IPS DF 6.9 (cell line): Measurements from ENCODE around the gene DNAH8.

Experiments used
- DNase-seq: peaks from one replicate; pipeline ENCODE4 v3.0.0-alpha.2; 2013; ENCODE audit warnings: low read depth, low spot score
- H3K27ac ChIP-seq: one replicate; pipeline ENCODE4 v1.5.1; 2013; ENCODE audit warnings: low read length, control low read depth
- H3K27me3 ChIP-seq: 2 replicates; pipeline ENCODE4 v1.6.1; 2013; ENCODE audit warnings: mild to moderate bottlenecking, low read length; ENCODE audit not compliant: control insufficient read depth, insufficient read depth
- H3K36me3 ChIP-seq: 2 replicates; pipeline ENCODE4 v1.6.1; 2013; ENCODE audit warnings: low read length; ENCODE audit not compliant: control insufficient read depth, insufficient read depth
- H3K4me1 ChIP-seq: 2 replicates; pipeline ENCODE4 v1.6.1; 2013; ENCODE audit warnings: low read length; ENCODE audit not compliant: control insufficient read depth, insufficient read depth
- H3K4me3 ChIP-seq: 2 replicates; pipeline ENCODE4 v1.5.1; 2013; ENCODE audit warnings: mild to moderate bottlenecking, low read length
- H3K9me3 ChIP-seq: 2 replicates; pipeline ENCODE4 v1.6.1; 2013; ENCODE audit warnings: low read length, inconsistent platforms; ENCODE audit not compliant: control insufficient read depth, insufficient read depth
- WGBS: extraction: QIAGEN DNeasy Blood & Tissue Kit; methylation state at CpG from one replicate; pipeline ENCODE4 v1.1.7; 2013; ENCODE audit warnings: mixed read lengths, missing lambda C conversion rate; ENCODE audit not compliant: insufficient read length, insufficient coverage; 5-methylcytosine and 5-hydroxymethylcytosine counted together

DNAH8 gene

DNA sequence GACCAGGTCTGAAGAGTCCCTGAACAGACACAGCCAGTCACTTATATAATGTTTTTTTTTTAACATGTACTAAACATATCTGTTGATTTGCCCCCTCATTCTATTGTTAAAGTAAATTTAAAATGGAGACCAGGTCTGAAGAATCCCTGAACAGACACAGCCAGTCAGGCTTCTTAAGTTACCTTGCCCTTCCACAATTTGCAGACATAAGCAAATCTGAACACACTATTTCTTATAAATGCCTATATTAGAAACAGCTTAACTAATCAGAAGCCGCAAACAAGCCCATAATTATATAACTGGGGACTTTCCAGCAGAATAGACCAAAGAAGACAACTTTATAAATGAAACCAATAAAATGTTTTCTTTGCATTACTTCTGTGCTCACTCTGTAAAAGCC, 118.2 kb downstream of the DNAH8 start:
- no CpG with 5 or more reads among the region's 1 CpG for WGBS
- H3K36me3 ChIP-seq, result no peaks in the 10 kb centered on the region
- no peak for DNase-seq
- H3K4me1 ChIP-seq, result peaks cover 1% of the 10 kb centered on the region; the same call in 1 of the 2 replicates
- no peaks in the 10 kb centered on the region for H3K27me3 ChIP-seq
- H3K27ac ChIP-seq, result no peak overlapping the region
- no peaks in the 10 kb centered on the region for H3K9me3 ChIP-seq
- H3K4me3 ChIP-seq, result no peak overlapping the region

DNA sequence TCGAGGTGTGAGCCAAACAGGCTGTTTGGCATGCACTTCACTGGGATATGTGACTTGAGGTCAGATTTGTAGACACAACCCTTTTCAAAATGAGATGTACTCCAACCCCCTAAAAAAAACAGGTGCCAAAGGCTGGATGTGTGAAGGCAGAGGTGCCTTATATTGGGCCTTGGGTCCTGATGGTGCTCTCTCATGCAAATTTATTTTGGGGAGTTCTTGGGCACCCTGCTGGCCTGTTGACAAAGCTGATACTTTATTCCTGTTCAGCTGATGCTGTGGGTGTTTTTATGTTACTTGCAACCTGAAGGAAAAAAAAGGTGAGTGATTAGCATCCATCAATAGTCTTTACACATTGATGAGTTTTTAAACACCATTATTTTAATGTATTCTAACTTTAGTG, 121.5 kb downstream of the DNAH8 start:
- H3K27ac ChIP-seq, result no peak overlapping the region
- H3K4me1 ChIP-seq, result peaks cover 1% of the 10 kb centered on the region; the same call in 1 of the 2 replicates
- no CpG with 5 or more reads among the region's 1 CpG for WGBS
- no peaks in the 10 kb centered on the region for H3K9me3 ChIP-seq
- no peak for DNase-seq
- no peak overlapping the region for H3K4me3 ChIP-seq
- H3K36me3 ChIP-seq, result no peaks in the 10 kb centered on the region
- H3K27me3 ChIP-seq, result no peaks in the 10 kb centered on the region

DNA sequence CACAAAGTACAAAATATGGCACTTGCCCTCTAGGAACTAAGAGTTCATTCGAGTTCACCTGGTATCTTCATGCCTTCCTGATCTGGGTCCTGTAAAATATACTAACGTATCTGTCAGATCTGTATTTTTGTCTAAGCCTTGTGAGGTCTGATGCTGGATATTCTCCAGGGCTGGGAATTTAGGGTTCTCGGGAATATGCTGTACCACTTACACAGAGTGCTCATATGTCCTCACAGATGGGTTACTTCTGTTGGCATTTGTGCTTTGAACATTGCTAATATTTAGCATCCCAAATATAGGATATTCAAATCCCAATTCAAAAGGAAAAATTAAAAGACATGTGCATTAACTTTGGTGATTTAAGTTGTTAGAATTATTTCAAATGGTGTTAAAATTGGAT, 122.0 kb downstream of the DNAH8 start:
- Histone ChIP-seq H3K36me3 (no peaks in the 10 kb centered on the region), H3K27ac (no peak overlapping the region), H3K9me3 (no peaks in the 10 kb centered on the region), H3K4me1 (peaks cover 1% of the 10 kb centered on the region; the same call in 1 of the 2 replicates), H3K27me3 (no peaks in the 10 kb centered on the region), H3K4me3 (no peak overlapping the region)
- no CpG with 5 or more reads among the region's 3 CpGs for WGBS
- no peak for DNase-seq

DNA sequence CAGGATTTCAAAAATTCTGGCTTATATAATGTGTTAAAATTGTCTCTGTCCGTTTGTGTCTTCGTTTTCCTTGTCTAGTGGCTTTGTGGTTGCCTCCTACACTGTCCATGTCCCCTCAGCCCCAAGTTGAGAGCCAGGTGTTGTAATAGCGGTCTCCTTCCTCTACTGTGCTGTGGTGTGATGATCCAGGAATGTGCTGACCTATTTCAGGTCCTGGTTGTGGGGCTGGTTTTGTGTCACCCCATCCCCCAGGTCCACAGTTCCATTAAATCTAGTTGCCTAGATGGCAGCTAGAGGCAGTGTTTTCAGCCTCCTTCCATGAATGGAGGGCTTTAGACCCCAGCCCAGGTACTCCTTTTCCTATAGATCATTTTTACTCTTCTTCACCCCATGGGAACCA, 128.7 kb downstream of the DNAH8 start:
- no peak overlapping the region for H3K4me3 ChIP-seq
- H3K4me1 ChIP-seq, result no peaks in the 10 kb centered on the region
- no peaks in the 10 kb centered on the region for H3K9me3 ChIP-seq
- no peak for DNase-seq
- WGBS, result no CpG with 5 or more reads among the region's 3 CpGs
- no peaks in the 10 kb centered on the region for H3K36me3 ChIP-seq
- H3K27ac ChIP-seq, result no peak overlapping the region
- H3K27me3 ChIP-seq, result no peaks in the 10 kb centered on the region

DNA sequence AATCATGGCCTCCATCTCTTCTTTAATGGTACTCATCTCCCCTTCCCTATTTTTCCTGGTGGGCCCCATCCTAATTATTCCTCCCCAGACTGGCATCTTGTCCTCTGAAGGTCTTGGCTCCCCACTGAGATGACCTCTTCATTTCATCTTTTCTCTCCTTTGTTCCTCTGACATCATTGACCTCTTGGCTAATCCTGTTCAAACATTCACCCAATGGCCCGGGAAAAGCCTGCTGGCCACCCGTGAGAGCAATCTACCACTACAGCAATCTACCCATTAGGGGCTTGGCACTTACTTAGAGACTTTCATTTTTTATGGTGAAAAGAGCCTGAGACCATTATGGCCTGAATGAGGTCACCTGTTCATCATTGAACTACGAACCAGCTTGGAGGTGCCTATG, 130.8 kb downstream of the DNAH8 start:
- WGBS, result no CpG with 5 or more reads among the region's 3 CpGs
- Histone ChIP-seq H3K27ac (no peak overlapping the region), H3K4me3 (no peak overlapping the region), H3K36me3 (no peaks in the 10 kb centered on the region), H3K27me3 (no peaks in the 10 kb centered on the region), H3K4me1 (no peaks in the 10 kb centered on the region), H3K9me3 (no peaks in the 10 kb centered on the region)
- DNase-seq, result no peak

DNA sequence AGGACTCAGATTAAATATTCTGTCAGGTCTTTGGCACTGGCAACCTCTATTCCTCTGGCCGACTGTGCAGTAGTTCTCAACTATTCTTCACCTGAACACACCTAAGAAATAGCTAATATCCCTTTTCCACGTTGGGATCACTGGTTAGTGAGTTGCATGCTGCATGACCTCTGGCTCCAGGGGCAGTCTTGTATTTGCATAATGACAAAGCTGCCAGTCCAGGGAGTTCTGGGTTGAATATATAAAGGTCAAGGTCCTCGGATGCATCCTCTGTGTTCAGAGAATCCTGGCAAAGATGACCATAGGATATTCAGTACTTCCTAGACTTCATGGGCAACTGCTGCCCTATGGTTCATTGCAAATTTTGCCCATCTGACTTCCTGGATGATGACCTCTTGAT, 131.2 kb downstream of the DNAH8 start:
- no peak overlapping the region for H3K27ac ChIP-seq
- WGBS, result no CpG with 5 or more reads among the region's 3 CpGs

DNA sequence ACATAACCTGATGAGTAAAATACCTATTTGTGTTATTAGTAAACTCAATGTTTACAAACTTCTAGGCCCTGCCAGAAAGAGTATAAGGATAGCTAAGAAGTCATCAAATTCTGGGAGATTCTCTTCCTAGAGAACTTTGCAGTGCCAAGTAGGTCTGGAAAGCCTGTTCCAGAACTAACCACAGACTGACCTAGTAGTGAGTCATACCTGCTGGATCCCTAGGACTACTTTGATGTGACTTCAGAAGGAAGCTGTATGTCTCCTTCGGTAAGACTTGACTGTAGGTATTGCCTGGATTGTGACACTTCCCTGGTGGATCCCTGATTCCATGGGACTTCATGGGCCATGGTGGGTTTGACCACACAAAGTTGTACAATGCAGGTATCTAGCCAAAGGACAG, 131.7 kb downstream of the DNAH8 start:
- WGBS, result no CpG with 5 or more reads among the region's 1 CpG
- no peaks in the 10 kb centered on the region for H3K27me3 ChIP-seq
- no peak overlapping the region for H3K4me3 ChIP-seq
- H3K36me3 ChIP-seq, result no peaks in the 10 kb centered on the region
- no peaks in the 10 kb centered on the region for H3K9me3 ChIP-seq
- no peak overlapping the region for H3K27ac ChIP-seq
- no peaks in the 10 kb centered on the region for H3K4me1 ChIP-seq
- no peak for DNase-seq

More for the DNA sequence above, 131.2 kb downstream of the DNAH8 start:
- Histone ChIP-seq H3K4me3 (no peak overlapping the region), H3K36me3 (no peaks in the 10 kb centered on the region), H3K27me3 (no peaks in the 10 kb centered on the region), H3K9me3 (no peaks in the 10 kb centered on the region), H3K4me1 (no peaks in the 10 kb centered on the region)
- no peak for DNase-seq

DNA sequence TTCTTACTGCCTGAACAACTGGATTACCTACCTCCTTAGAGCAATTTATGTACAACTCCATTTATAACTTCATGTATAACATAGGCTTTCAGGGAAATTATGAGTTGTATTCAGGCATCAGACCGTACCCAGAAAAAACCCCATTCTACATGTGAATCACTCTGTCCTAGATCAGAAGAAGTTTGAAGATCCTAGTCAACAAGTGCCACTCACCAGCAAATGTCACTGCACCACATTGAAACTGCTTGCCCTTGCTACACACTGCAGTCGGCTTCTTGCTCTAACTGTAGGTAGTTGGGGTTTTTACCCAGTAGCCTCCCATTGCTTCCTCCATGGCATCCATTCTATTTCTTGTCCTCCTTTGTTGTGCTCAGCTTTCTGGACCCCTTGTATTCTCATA, 132.4 kb downstream of the DNAH8 start:
- no peak overlapping the region for H3K4me3 ChIP-seq
- no peaks in the 10 kb centered on the region for H3K9me3 ChIP-seq
- no CpG with 5 or more reads among the region's 2 CpGs for WGBS
- no peaks in the 10 kb centered on the region for H3K36me3 ChIP-seq
- H3K4me1 ChIP-seq, result no peaks in the 10 kb centered on the region
- no peak overlapping the region for H3K27ac ChIP-seq
- DNase-seq, result no peak
- no peaks in the 10 kb centered on the region for H3K27me3 ChIP-seq

DNA sequence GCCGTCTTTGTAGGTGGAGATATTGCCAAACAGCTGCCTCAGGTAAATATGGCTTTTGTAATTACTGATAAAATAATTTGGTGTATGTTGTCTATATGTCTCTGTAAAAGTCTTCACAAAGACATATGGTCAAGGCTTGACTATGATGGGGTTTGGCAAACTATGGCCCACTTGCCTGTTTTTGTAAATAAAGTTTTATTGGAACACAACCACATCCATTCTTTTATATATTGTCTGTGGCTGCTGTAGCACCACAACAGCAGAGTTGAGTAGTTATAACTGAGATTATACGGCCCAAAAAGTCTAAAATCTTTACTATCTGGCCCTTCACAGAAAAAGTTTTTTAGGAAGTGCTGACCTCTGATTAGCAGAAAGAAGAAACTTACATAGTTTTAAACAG, 133.6 kb downstream of the DNAH8 start:
- H3K27ac ChIP-seq, result no peak overlapping the region
- no peak for DNase-seq
- no peaks in the 10 kb centered on the region for H3K36me3 ChIP-seq
- no peaks in the 10 kb centered on the region for H3K27me3 ChIP-seq
- no peak overlapping the region for H3K4me3 ChIP-seq
- H3K4me1 ChIP-seq, result no peaks in the 10 kb centered on the region
- WGBS, result no CpG with 5 or more reads among the region's 2 CpGs
- H3K9me3 ChIP-seq, result no peaks in the 10 kb centered on the region

DNA sequence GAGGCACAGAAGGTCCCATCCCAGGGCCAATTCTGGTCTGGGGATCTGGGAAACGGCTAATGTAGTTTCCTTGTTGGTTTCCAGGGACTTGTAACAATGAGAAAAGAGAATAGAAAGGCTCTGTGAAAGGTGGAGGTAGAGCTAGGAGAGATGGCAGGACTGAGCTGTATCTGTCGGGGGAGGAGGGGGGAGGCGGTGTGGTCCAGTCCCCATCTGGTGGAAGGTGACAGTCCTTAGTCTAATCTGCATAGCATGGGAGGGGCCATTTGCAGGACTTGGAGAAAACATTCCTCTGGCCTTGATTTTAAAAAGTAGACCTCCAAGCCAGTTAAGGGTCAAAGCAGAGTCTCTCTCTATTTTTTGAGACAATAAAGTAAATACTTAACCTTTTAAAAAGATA, 137.1 kb downstream of the DNAH8 start:
- Histone ChIP-seq H3K9me3 (no peaks in the 10 kb centered on the region), H3K27ac (no peak overlapping the region), H3K4me3 (no peak overlapping the region), H3K36me3 (no peaks in the 10 kb centered on the region), H3K27me3 (no peaks in the 10 kb centered on the region), H3K4me1 (no peaks in the 10 kb centered on the region)
- no peak for DNase-seq
- no CpG with 5 or more reads among the region's 3 CpGs for WGBS

DNA sequence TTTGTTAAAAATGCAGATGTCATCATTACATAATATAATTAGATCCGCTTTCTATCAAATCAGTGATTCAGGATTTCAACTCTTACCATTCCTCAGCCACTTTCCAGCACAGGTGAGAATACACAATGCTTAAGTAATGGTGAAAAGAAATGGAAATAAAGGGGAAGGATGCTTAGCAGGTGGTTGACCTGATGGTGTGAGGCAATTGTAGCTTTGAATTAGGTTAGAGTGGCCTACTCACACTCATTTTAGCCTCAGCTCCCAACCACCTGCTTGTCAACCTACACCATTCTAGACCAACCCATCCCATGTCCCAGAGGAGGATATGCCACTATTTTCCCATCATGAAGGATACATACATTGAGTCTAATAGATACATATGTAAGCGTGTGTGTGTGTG, 138.1 kb downstream of the DNAH8 start:
- DNase-seq, result no peak
- H3K27me3 ChIP-seq, result no peaks in the 10 kb centered on the region

More for the DNA sequence above, 138.1 kb downstream of the DNAH8 start:
- no CpG with 5 or more reads among the region's 2 CpGs for WGBS
- no peak overlapping the region for H3K4me3 ChIP-seq
- no peak overlapping the region for H3K27ac ChIP-seq
- no peaks in the 10 kb centered on the region for H3K9me3 ChIP-seq
- no peaks in the 10 kb centered on the region for H3K36me3 ChIP-seq
- no peaks in the 10 kb centered on the region for H3K4me1 ChIP-seq
